GM12892 (cell line): ENCODE data around the gene GABRB3.

ENCODE experiments used
- POLR2A ChIP-seq: IDR thresholded peaks from 2 replicates; pipeline ENCODE4 v1.6.1; 2011; ENCODE audit warnings: low read depth, low read length, control low read depth
- POLR2AphosphoS5 ChIP-seq: IDR thresholded peaks from 2 replicates; pipeline ENCODE4 v1.6.1; 2011; ENCODE audit warnings: low read depth, low read length, control low read depth
- TAF1 ChIP-seq: IDR thresholded peaks from 2 replicates; pipeline ENCODE4 v1.6.1; 2011; ENCODE audit warnings: low read depth, mild to moderate bottlenecking, control low read depth, low read length, borderline replicate concordance

DNA sequence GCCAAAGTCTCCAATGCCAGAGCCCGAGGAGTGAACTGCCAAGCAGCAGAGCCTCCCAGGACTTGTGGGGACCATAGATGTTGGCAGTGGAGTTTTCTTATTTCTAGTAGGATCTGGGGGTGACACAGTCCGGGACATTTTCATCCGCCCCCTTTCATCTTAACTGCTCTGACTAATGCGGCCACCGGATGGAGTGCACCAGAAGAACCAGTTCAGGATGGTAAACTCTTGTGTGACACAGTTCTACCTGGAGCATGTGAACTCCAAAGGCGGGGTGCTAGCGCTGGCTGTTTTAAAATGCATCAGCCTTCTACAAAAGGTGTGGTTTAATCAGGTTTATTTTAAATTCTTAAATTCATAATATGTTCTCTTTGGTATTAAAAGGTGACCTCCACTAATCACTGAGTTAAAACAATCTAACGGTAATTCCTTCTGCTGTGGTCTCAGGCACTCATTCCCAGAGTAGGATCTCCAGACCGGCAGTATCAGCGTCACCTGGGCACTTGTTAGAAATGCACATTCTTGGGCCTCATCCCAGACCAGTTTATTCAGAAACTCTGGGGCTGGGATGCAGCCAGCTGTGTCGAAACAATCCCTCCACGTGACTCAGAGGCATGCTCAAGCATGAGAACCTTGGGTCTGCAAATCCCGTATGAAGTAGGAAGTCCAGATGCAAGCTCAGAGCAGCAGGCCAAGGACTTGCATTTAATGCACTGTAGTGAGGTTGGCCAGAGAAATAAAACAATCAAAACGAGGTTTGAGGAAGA is 105.5 kb downstream of the GABRB3 start:
- TF ChIP-seq TAF1: no peak
- no peak for TF ChIP-seq POLR2A
- no peak for TF ChIP-seq POLR2AphosphoS5
